GM23338 (cell line): Measurements from ENCODE around the gene TBC1D5. TPM values are rescaled to one million over a fixed set of nuclear protein-coding genes. Genes with fewer than 3 reads are reported as not detected.

Source experiments
- ATAC-seq: fragments of 200-7000 bp; cut with Tn5 transposase; 3 replicates; pipeline ENCODE4 v1.9.1; 2020
- DNase-seq: peaks from one replicate; pipeline ENCODE4 v3.0.0-alpha.2; 2015; ENCODE audit warnings: low spot score
- H2AFZ ChIP-seq: fragments of 200-600 bp; sonication (generic); 2 replicates; pipeline ENCODE4 v1.8.0; 2016; ENCODE audit warnings: antibody characterized with exemption, mild to moderate bottlenecking, moderate library complexity
- H3F3A ChIP-seq: fragments of 200-600 bp; sonication (generic); replicated peaks from 2 replicates; pipeline ENCODE4 v1.8.0; 2017; ENCODE audit warnings: antibody characterized with exemption, mixed run types, low read depth
- H3K27ac ChIP-seq: fragments of 200-600 bp; sonication (generic); 2 replicates; pipeline ENCODE4 v1.6.1; 2016; ENCODE audit warnings: low read depth
- H3K27me3 ChIP-seq: fragments of 200-600 bp; sonication (generic); 2 replicates; pipeline ENCODE4 v1.8.0; 2016; ENCODE audit warnings: mild to moderate bottlenecking, mixed run types, moderate library complexity; ENCODE audit not compliant: insufficient read depth
- H3K36me3 ChIP-seq: fragments of 200-600 bp; sonication (generic); 2 replicates; pipeline ENCODE4 v1.8.0; 2016; ENCODE audit warnings: mild to moderate bottlenecking; ENCODE audit not compliant: insufficient read depth
- H3K4me1 ChIP-seq: fragments of 200-600 bp; sonication (generic); 2 replicates; pipeline ENCODE4 v1.8.0; 2016; ENCODE audit warnings: mild to moderate bottlenecking, moderate library complexity; ENCODE audit not compliant: insufficient read depth
- H3K4me2 ChIP-seq: fragments of 200-600 bp; sonication (generic); 2 replicates; pipeline ENCODE4 v1.7.1; 2017; ENCODE audit warnings: mixed run types
- H3K4me3 ChIP-seq: fragments of 200-600 bp; sonication (generic); 2 replicates; pipeline ENCODE4 v1.6.1; 2016; ENCODE audit warnings: mixed run types
- H3K79me2 ChIP-seq: fragments of 200-600 bp; sonication (generic); replicated peaks from 2 replicates; pipeline ENCODE4 v1.8.0; 2017; ENCODE audit warnings: mild to moderate bottlenecking; ENCODE audit not compliant: insufficient read depth
- H3K9me2 ChIP-seq: fragments of 200-600 bp; sonication (generic); 2 replicates; pipeline ENCODE4 v1.8.0; 2017; ENCODE audit not compliant: insufficient read depth
- H4K20me1 ChIP-seq: fragments of 200-600 bp; sonication (generic); replicated peaks from 2 replicates; pipeline ENCODE4 v1.8.0; 2017; ENCODE audit warnings: mild to moderate bottlenecking; ENCODE audit not compliant: insufficient read depth
- H3K27ac Mint-ChIP-seq: 2 replicates; pipeline ENCODE4 v1.8.0; 2020; ENCODE audit warnings: inconsistent platforms, mild to moderate bottlenecking, moderate library complexity, mixed read lengths
- H3K27me3 Mint-ChIP-seq: 3 replicates; pipeline ENCODE4 v1.8.0; 2022; ENCODE audit warnings: low read depth, mild to moderate bottlenecking, moderate library complexity, mixed read lengths, inconsistent platforms; ENCODE audit not compliant: insufficient read depth, poor library complexity
- H3K36me3 Mint-ChIP-seq: 3 replicates; pipeline ENCODE4 v1.8.0; 2021; ENCODE audit warnings: low read depth, mild to moderate bottlenecking, inconsistent platforms, moderate library complexity, mixed read lengths
- H3K4me1 Mint-ChIP-seq: 3 replicates; pipeline ENCODE4 v1.8.0; 2020; ENCODE audit warnings: mild to moderate bottlenecking, inconsistent platforms, mixed read lengths
- H3K4me3 Mint-ChIP-seq: 3 replicates; pipeline ENCODE4 v1.8.0; 2021; ENCODE audit warnings: moderate library complexity, mild to moderate bottlenecking, inconsistent platforms, mixed read lengths
- H3K9me3 Mint-ChIP-seq: 3 replicates; pipeline ENCODE4 v1.8.0; 2020; ENCODE audit warnings: moderate library complexity, mild to moderate bottlenecking, inconsistent platforms, mixed read lengths
- CREB1 ChIP-seq: fragments of 250-450 bp; sonication (Bioruptor Pico); IDR thresholded peaks from 2 replicates; pipeline ENCODE4 v1.5.0; 2020; ENCODE audit warnings: low read depth, mild to moderate bottlenecking, moderate library complexity
- CTCF ChIP-seq, 2 experiments: fragments of 200-600 bp in 1 of 2; sonication (generic) in 1 of 2; conservative IDR thresholded peaks; 2 replicates each; pipeline versions ENCODE4 v1.5.1 to v1.6.1; 2016 to 2017; ENCODE audit warnings: antibody characterized with exemption in 2 of 2, low read depth in 2 of 2, mild to moderate bottlenecking in 2 of 2, moderate library complexity in 1 of 2
- ETS1 ChIP-seq: IDR thresholded peaks from 2 replicates; pipeline ENCODE4 v1.6.1; 2016; ENCODE audit warnings: antibody characterized with exemption
- EZH2 ChIP-seq: fragments of 200-600 bp; sonication (generic); IDR thresholded peaks from one replicate; pipeline ENCODE4 v1.8.0; 2017; ENCODE audit warnings: antibody characterized with exemption, mild to moderate bottlenecking, low read depth; ENCODE audit not compliant: unreplicated experiment
- EZH2phosphoT487 ChIP-seq: fragments of 200-600 bp; sonication (generic); IDR thresholded peaks from one replicate; pipeline ENCODE4 v1.8.1; 2018; ENCODE audit warnings: antibody characterized with exemption; ENCODE audit not compliant: unreplicated experiment
- JUNB ChIP-seq: IDR thresholded peaks from one replicate; pipeline ENCODE4 v1.6.1; 2016; ENCODE audit warnings: antibody characterized with exemption; ENCODE audit not compliant: unreplicated experiment
- NANOG ChIP-seq: IDR thresholded peaks from 2 replicates; pipeline ENCODE4 v1.6.1; 2016; ENCODE audit warnings: antibody characterized with exemption, borderline replicate concordance
- POLR2AphosphoS5 ChIP-seq: IDR thresholded peaks from 2 replicates; pipeline ENCODE4 v1.6.1; 2016; ENCODE audit warnings: antibody characterized with exemption, low read depth
- REST ChIP-seq: IDR thresholded peaks from one replicate; pipeline ENCODE4 v1.6.1; 2018; ENCODE audit warnings: antibody characterized with exemption; ENCODE audit not compliant: unreplicated experiment
- STAT1 ChIP-seq: IDR thresholded peaks from one replicate; pipeline ENCODE4 v1.6.1; 2016; ENCODE audit warnings: antibody characterized with exemption; ENCODE audit not compliant: unreplicated experiment
- ZNF114 ChIP-seq: fragments of 250-450 bp; sonication (Bioruptor Pico); IDR thresholded peaks from 2 replicates; pipeline ENCODE4 v1.5.0; 2020; ENCODE audit warnings: mild to moderate bottlenecking, moderate library complexity
- ZNF331 ChIP-seq: fragments of 250-450 bp; sonication (Bioruptor Pico); IDR thresholded peaks from 2 replicates; pipeline ENCODE4 v1.5.0; 2020; ENCODE audit warnings: low read depth, mild to moderate bottlenecking, moderate library complexity
- ZNF462 ChIP-seq: fragments of 250-450 bp; sonication (Bioruptor Pico); IDR thresholded peaks from 2 replicates; pipeline ENCODE4 v1.5.0; 2020; ENCODE audit warnings: mild to moderate bottlenecking, moderate library complexity
- polyA plus RNA-seq: library from polyadenylated mRNA; unstranded; fragments of >200 nt; fragmentation: Nextera tagmentation; extraction: Ambion mirVana; gene quantifications from 2 replicates; pipeline ENCODE4 v1.2.1, GENCODE V29; 2016
- total RNA-seq: library from RNA; depleted of rRNA; stranded (reverse); fragments of >200 nt; shearing (Covaris generic); gene quantifications from 2 replicates; pipeline ENCODE4 v1.2.3, GENCODE V29; 2014

The TBC1D5 gene
- total and polyA plus RNA-seq, 2 experiments from 2014 or later: 21.8 to 48.1 TPM

GRCh38 chr3:17745301-17745700, 2.9 kb upstream of the TBC1D5 start:
- H3F3A ChIP-seq: peaks cover 10% of the 10 kb centered on the region
- H3K27ac ChIP-seq: no peak overlapping the region
- TF ChIP-seq NANOG: no peak
- TF ChIP-seq ZNF331 (CRISPR knock-in tag): no peak
- TF ChIP-seq EZH2: no peak
- TF ChIP-seq EZH2phosphoT487: no peak
- TF ChIP-seq POLR2AphosphoS5: no peak
- TF ChIP-seq JUNB: no peak
- no peak for TF ChIP-seq CTCF (conservative IDR thresholded peaks at IDR 0.05; ENCODE audit: low read depth in 2 of 2)
- TF ChIP-seq ZNF462 (CRISPR knock-in tag): no peak
- TF ChIP-seq ETS1: no peak
- TF ChIP-seq STAT1: no peak
- no peak for TF ChIP-seq REST
- TF ChIP-seq CREB1 (CRISPR knock-in tag): no peak
- TF ChIP-seq ZNF114 (CRISPR knock-in tag): no peak
- peaks cover 2% of the 10 kb centered on the region for H3K27me3 Mint-ChIP-seq
- no peak overlapping the region for H3K4me3 ChIP-seq
- no peaks in the 10 kb centered on the region for H3K27me3 ChIP-seq
- no peaks in the 10 kb centered on the region for H3K9me3 Mint-ChIP-seq
- H2AFZ ChIP-seq: no peak overlapping the region; the same call in 1 of the 2 replicates
- H3K36me3 ChIP-seq: no peaks in the 10 kb centered on the region
- peaks cover 7% of the 10 kb centered on the region for H3K79me2 ChIP-seq
- H3K27ac Mint-ChIP-seq: no peak overlapping the region
- H3K4me1 Mint-ChIP-seq: peaks cover 25% of the 10 kb centered on the region
- no peak for ATAC-seq
- H3K4me1 ChIP-seq: peaks cover 23% of the 10 kb centered on the region
- peak; percentile 5 for DNase-seq
- no peaks in the 10 kb centered on the region for H4K20me1 ChIP-seq
- H3K4me2 ChIP-seq: no peak overlapping the region
- H3K4me3 Mint-ChIP-seq: no peak overlapping the region
- no peaks in the 10 kb centered on the region for H3K36me3 Mint-ChIP-seq
- no peaks in the 10 kb centered on the region; the same call in 1 of the 2 replicates for H3K9me2 ChIP-seq
